Inflammatory macrophage (primary cell): ENCODE results near the gene GNG7.
"Not testable (repeated sequence)": the region's sequence is repeated elsewhere in the genome, so short reads cannot be mapped to it uniquely, and the experiment has no call there.

Experiments used
- DNase-seq, 2 donors: peaks; one replicate each; pipeline ENCODE4 v3.0.0-alpha.2; 2020 to 2022

The GNG7 gene

GRCh38 chr19:2550431-2551171 lies 151.9 kb downstream of the GNG7 start:
- DNase-seq, result no peak

GRCh38 chr19:2549701-2550191 lies 152.7 kb downstream of the GNG7 start:
- DNase-seq, result peak; percentile 97 to 99

GRCh38 chr19:2548966-2549365 lies 153.5 kb downstream of the GNG7 start:
- DNase-seq, result no peak

GRCh38 chr19:2547721-2548120 lies 154.8 kb downstream of the GNG7 start:
- DNase-seq, result no peak

GRCh38 chr19:2547033-2547680 lies 155.3 kb downstream of the GNG7 start:
- DNase-seq, result no peak

- DNase-seq, result peak; percentile 81 to 88
Observed at GRCh38 chr19:2546128-2547032, 156.1 kb downstream of the GNG7 start.

- DNase-seq, result not testable (repeated sequence)
Observed at GRCh38 chr19:2545416-2546127, 156.9 kb downstream of the GNG7 start.

- no peak for DNase-seq
Observed at GRCh38 chr19:2544576-2545415, 157.7 kb downstream of the GNG7 start.

GRCh38 chr19:2543463-2544442 lies 158.7 kb downstream of the GNG7 start:
- peak; percentile 90 for DNase-seq

GRCh38 chr19:2543072-2543462 lies 159.4 kb downstream of the GNG7 start:
- peak in 1 of 2 donors; percentile 13 for DNase-seq

GRCh38 chr19:2542341-2543069 lies 160.0 kb downstream of the GNG7 start:
- DNase-seq, result peak in 1 of 2 donors; percentile 32

- DNase-seq, result no peak
Observed at GRCh38 chr19:2540646-2541454, 161.6 kb downstream of the GNG7 start.

- no peak for DNase-seq
Observed at GRCh38 chr19:2540251-2540645, 162.2 kb downstream of the GNG7 start.

GRCh38 chr19:2538096-2538757 lies 164.3 kb downstream of the GNG7 start:
- DNase-seq, result no peak

- DNase-seq, result peak; percentile 75 to 88
Observed at GRCh38 chr19:2537584-2537983, 164.9 kb downstream of the GNG7 start.

- DNase-seq, result no peak
Observed at GRCh38 chr19:2536461-2536860, 166.0 kb downstream of the GNG7 start.

- no peak for DNase-seq
Observed at GRCh38 chr19:2534423-2535013, 168.0 kb downstream of the GNG7 start.
